Ovary (tissue), 9 donors: ENCODE results near the gene NOP53. TPM values are rescaled to one million over a fixed set of nuclear protein-coding genes. Genes with fewer than 3 reads are reported as not detected.

Experiments used
- DNase-seq, 5 donors: peaks; one replicate each; pipeline ENCODE4 v3.0.0-alpha.2; 2019 to 2020
- H3K27ac ChIP-seq, 2 donors: fragments of 200-600 bp; one replicate each; pipeline versions ENCODE4 v1.5.1 to v1.8.0; 2019 to 2022
- H3K27me3 ChIP-seq: fragments of 200-600 bp; one replicate; pipeline ENCODE4 v1.8.0; 2022
- H3K36me3 ChIP-seq: fragments of 200-600 bp; sonication (generic); one replicate; pipeline ENCODE4 v1.5.1; 2019
- H3K4me1 ChIP-seq: one replicate; pipeline ENCODE4 v1.8.1; 2013; ENCODE audit warnings: mild to moderate bottlenecking, moderate library complexity; ENCODE audit not compliant: insufficient read depth
- H3K4me3 ChIP-seq: fragments of 200-600 bp; sonication (generic); one replicate; pipeline ENCODE4 v1.5.1; 2017
- H3K9me3 ChIP-seq, 2 donors: fragments of 200-600 bp in 1 of 2; sonication (generic) in 1 of 2; one replicate each; pipeline versions ENCODE4 v1.5.1 to v1.8.1; 2013 to 2019; ENCODE audit warnings: mild to moderate bottlenecking in 1 of 2, moderate library complexity in 1 of 2
- EP300 ChIP-seq: sonication (generic); formaldehyde crosslinking; IDR thresholded peaks from one replicate; pipeline ENCODE4 v1.6.1; 2017; ENCODE audit warnings: antibody characterized with exemption
- POLR2A ChIP-seq: fragments of 450-650 bp; IDR thresholded peaks from one replicate; pipeline ENCODE4 v1.6.1; 2017; ENCODE audit warnings: antibody characterized with exemption, mild to moderate bottlenecking, moderate library complexity
- WGBS, 3 donors: extraction: QIAGEN DNeasy Blood & Tissue Kit in 1 of 3; methylation state at CpG; one replicate each; pipeline versions ENCODE4 v1.1.5 to v1.1.7; 2013 to 2017; 5-methylcytosine and 5-hydroxymethylcytosine counted together
- intact Hi-C, 4 donors: fragments of 100-400 bp; cut with DNase I; formaldehyde crosslinking; loops; one replicate each; pipeline versions ENCODE4 v1.11.0 to v1.15.1; 2022 to 2023
- polyA plus RNA-seq, 2 donors: library from polyadenylated mRNA; stranded (reverse); fragments of 200-250 nt in 1 of 2; fragments of 350-450 nt in 1 of 2; fragmentation: Illumina TruSeq in 1 of 2; extraction: RNeasy Lipid Tissue Mini Kit (QIAGEN cat#74804) in 1 of 2; gene quantifications; one replicate each; pipeline ENCODE4 v1.2.3, GENCODE V29; 2013 to 2014
- total RNA-seq, 7 donors: library from RNA; depleted of rRNA in 2 of 7; stranded (reverse); fragments of >200 nt in 2 of 7; fragmentation: NEBNext Ultra II Directional in 3 of 7; extraction: Animal tissue kit (Norgen Biotek cat#: 25700) in 3 of 7; gene quantifications; one replicate each; pipeline versions ENCODE4 v1.1.0 to v1.2.4, GENCODE V29; 2016 to 2023
- TF ChIP-seq, protein P1 (sequence below), 3 donors: fragments of 450-650 bp in 2 of 3; fragments of 200-600 bp in 1 of 3; IDR thresholded peaks; one replicate each; pipeline versions ENCODE4 v1.5.1 to v1.8.0; 2016 to 2022; ENCODE audit warnings: antibody characterized with exemption in 3 of 3, mild to moderate bottlenecking in 1 of 3
- donor health status: DM: no; HTN: no; CAD: no; lungs with moderate emphysema.
- donor health status: DM: no; HTN: no; CAD: no.
- donor health status: Bipolar disorder and iron deficiency.
- donor health status: DM: yes; HTN: yes; CAD: no.
- donor health status: DM: no; HTN: no; CAD: no.
- donor health status: DM: yes; HTN: yes; CAD: no.

NOP53 gene
- total and polyA plus RNA-seq, 9 donors, result 591 to 1,198 (median 727) TPM

DNA sequence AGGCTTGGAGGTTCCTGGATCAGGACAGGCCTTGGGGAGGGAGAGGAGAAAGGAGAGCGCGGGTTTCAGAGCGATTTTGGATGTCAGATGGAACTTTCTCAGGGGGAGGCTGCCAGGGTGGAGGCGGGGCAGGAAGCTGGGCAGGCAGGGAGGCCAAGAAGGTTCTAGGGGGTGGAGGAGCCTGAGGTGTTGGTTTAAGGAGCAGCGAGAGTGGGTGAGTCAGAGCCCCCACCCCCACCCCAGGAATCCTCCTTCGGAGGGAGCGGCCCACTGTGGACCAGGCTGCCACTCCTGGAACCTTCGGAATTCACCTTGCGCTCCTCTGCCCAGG lies 15.9 kb upstream of the NOP53 start:
- Histone ChIP-seq H3K4me1 (peaks cover 14% of the 10 kb centered on the region), H3K4me3 (peak overlapping the region; percentile 23)

DNA sequence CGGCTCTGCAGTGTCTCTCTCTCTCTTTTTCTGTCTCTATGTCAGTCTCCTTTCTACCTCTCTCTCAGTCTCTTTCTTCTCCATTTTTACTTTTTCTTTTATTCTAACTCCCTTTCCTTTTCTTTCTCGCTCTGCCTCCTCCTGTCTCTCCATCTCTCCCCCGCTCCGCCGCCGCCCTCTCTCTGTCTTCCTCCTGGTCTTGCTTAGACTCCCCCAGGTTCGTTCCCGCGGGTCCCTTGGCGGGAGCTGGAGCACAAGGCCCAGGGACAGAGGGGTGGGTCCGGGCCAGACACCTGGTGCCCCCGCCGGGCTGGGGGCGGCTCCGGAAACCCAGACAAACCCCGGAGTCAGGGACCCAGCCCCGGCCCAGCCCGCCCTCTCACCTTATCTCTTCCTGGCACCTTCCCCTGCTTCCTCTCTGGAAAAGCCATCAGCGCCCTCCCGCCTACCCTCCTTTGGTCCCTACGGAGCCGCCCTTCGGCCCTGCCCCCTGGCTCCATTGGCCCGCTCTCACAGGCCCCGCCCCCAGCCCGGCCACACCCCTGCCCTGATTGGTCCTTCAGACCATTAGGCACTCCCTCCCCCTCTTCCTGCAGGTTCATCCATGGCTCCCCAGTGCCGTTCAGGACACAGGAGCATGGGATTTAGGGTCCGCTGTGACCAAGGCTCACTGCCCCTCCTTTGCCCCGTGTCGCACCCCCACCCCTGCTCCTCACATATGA lies 15.4 kb upstream of the NOP53 start:
- TF ChIP-seq POLR2A (no peak), EP300 (no peak)
- TF ChIP-seq, protein P1, sequence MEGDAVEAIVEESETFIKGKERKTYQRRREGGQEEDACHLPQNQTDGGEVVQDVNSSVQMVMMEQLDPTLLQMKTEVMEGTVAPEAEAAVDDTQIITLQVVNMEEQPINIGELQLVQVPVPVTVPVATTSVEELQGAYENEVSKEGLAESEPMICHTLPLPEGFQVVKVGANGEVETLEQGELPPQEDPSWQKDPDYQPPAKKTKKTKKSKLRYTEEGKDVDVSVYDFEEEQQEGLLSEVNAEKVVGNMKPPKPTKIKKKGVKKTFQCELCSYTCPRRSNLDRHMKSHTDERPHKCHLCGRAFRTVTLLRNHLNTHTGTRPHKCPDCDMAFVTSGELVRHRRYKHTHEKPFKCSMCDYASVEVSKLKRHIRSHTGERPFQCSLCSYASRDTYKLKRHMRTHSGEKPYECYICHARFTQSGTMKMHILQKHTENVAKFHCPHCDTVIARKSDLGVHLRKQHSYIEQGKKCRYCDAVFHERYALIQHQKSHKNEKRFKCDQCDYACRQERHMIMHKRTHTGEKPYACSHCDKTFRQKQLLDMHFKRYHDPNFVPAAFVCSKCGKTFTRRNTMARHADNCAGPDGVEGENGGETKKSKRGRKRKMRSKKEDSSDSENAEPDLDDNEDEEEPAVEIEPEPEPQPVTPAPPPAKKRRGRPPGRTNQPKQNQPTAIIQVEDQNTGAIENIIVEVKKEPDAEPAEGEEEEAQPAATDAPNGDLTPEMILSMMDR (IDR thresholded peaks at IDR 0.05), result no peak
- DNase-seq, result peak; percentile 66 to 84 (median 75)
- no peaks in the 10 kb centered on the region for H3K27me3 ChIP-seq
- intact Hi-C loops, result loop anchor here in 1 of 4 donors (10.0 kb wide), 1 partner anchor 1865 kb away; the partner anchor contains the start of gene PRR12
- 28 to 38% (median 31%) methylated on average over 23 to 30 of the region's 30 CpGs for whole genome bisulfite sequencing, 3 donors
- peak overlapping the region; percentile 82 to 93 for H3K27ac ChIP-seq
- H3K4me3 ChIP-seq, result peak overlapping the region; percentile 23
- no peaks in the 10 kb centered on the region for H3K36me3 ChIP-seq
- H3K9me3 ChIP-seq, result no peaks in the 10 kb centered on the region
- peaks cover 14% of the 10 kb centered on the region for H3K4me1 ChIP-seq

More for the DNA sequence above, 15.9 kb upstream of the NOP53 start:
- H3K36me3 ChIP-seq, result no peaks in the 10 kb centered on the region
- WGBS, 3 donors, result 2 to 12% (median 10%) methylated on average over 8 to 9 of the region's 9 CpGs
- intact Hi-C loops, result no loop called here
- H3K9me3 ChIP-seq, result no peaks in the 10 kb centered on the region
- TF ChIP-seq, protein P1 (IDR thresholded peaks at IDR 0.05), result no peak
- TF ChIP-seq EP300 (no peak), POLR2A (no peak)
- DNase-seq, result peak; percentile 73 to 81 (median 78)
- H3K27me3 ChIP-seq, result no peaks in the 10 kb centered on the region
- peak overlapping the region; percentile 82 to 93 for H3K27ac ChIP-seq

DNA sequence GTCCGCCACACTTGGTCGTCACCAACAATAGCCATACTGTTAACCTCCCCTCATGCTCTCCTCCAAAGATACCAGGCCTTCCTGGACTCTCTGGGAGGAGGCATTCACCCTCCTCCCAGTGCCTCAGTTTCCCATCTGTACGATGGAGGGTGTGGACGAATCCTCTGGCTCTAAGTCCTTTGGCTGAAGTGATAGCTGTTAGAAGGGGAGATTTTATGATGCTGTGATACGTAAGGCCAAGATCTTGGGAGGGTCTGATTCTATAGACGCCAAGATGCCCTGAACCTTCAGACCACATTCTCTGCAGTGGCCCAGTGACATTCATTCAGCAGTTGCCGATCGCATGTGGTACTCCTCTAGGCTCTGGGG lies 14.8 kb upstream of the NOP53 start:
- 89 to 92% (median 89%) methylated on average over 8 of the region's 8 CpGs for WGBS, 3 donors
- no peaks in the 10 kb centered on the region for H3K27me3 ChIP-seq
- DNase-seq, result no peak
- no peak overlapping the region for H3K4me3 ChIP-seq
- no peak for TF ChIP-seq POLR2A
- TF ChIP-seq, protein P1 (IDR thresholded peaks at IDR 0.05), result no peak
- no peak for TF ChIP-seq EP300
- intact Hi-C loops, result loop anchor here in 1 of 4 donors (10.0 kb wide), 1 partner anchor 1864 kb away; the partner anchor contains the start of gene PRR12
- H3K4me1 ChIP-seq, result peaks cover 14% of the 10 kb centered on the region
- H3K36me3 ChIP-seq, result no peaks in the 10 kb centered on the region
- no peaks in the 10 kb centered on the region for H3K9me3 ChIP-seq
- H3K27ac ChIP-seq, result peak overlapping the region; percentile 82 to 93

DNA sequence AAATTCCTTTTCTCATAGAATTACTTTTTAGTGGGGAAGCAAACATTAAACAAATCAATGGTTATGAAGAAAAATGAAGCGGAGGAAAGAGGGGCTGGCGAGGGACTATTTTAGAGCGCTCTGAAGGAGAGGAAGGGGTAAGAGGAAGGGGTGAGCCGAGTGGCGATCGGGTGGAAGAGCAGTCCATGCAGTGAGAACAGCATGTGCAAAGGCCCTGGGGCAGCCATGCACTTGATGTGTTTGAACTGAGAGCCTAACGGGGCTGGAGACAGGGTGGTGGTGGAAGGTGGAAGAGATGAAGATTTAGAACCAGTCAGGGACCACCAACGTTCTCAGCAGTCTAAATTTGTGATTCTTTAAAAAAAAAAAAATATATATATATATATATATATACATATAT lies 14.4 kb upstream of the NOP53 start:
- intact Hi-C loops, result loop anchor here in 1 of 4 donors (10.0 kb wide), 1 partner anchor 1864 kb away; the partner anchor contains the start of gene PRR12
- Histone ChIP-seq H3K27me3 (no peaks in the 10 kb centered on the region), H3K4me1 (peaks cover 14% of the 10 kb centered on the region), H3K4me3 (no peak overlapping the region), H3K27ac (no peak overlapping the region), H3K9me3 (no peaks in the 10 kb centered on the region), H3K36me3 (no peaks in the 10 kb centered on the region)
- TF ChIP-seq POLR2A, result no peak
- no peak for TF ChIP-seq EP300
- TF ChIP-seq, protein P1 (IDR thresholded peaks at IDR 0.05), result no peak
- DNase-seq, result no peak
- WGBS, 3 donors, result 88 to 93% (median 90%) methylated on average over 8 of the region's 8 CpGs
